HG03135 (cell line): ENCODE results near the gene CCDC70.

Experiments used
- ATAC-seq: cut with Tn5 transposase; IDR thresholded peaks from one replicate; pipeline ENCODE4 v1.9.1; 2021; ENCODE audit warnings: mild to moderate bottlenecking, moderate library complexity; ENCODE audit not compliant: unreplicated experiment

CCDC70 gene

DNA sequence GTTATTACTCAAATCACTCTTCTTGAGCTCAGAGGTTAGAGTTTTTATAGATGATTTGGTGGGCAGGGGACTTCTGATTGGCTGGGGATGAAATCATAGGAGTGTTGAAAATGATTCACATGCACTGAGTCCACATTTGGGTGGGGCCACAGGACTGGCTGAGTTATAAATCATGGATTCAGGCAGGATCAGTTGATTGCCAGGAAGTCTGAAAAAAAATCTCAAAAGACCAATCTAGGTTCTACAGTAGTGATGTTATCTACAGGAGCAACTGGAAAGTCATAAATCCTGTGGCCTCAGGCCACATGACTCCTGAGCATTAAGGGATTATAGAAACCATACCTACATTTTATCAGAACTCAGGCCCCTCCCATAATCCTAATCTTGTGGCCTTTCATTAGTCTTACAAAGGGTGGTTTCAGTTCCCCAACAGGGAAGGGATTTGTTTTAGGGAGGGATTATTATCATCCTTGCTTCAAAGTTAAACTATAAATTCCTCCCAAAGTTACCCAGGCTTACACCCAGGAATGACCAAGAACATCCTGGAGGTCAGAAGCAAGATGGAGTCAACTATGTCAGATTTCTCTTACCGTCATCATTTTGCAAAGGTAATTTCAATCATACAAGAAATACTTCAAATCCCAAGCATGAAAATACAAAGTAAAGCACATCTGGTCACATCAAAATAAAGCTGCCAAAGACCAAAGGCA, 5.6 kb upstream of the CCDC70 start:
- no peak for ATAC-seq

- ATAC-seq: no peak
Measured at GRCh38 chr13:51856998-51857397, 4.8 kb upstream of the CCDC70 start.

DNA sequence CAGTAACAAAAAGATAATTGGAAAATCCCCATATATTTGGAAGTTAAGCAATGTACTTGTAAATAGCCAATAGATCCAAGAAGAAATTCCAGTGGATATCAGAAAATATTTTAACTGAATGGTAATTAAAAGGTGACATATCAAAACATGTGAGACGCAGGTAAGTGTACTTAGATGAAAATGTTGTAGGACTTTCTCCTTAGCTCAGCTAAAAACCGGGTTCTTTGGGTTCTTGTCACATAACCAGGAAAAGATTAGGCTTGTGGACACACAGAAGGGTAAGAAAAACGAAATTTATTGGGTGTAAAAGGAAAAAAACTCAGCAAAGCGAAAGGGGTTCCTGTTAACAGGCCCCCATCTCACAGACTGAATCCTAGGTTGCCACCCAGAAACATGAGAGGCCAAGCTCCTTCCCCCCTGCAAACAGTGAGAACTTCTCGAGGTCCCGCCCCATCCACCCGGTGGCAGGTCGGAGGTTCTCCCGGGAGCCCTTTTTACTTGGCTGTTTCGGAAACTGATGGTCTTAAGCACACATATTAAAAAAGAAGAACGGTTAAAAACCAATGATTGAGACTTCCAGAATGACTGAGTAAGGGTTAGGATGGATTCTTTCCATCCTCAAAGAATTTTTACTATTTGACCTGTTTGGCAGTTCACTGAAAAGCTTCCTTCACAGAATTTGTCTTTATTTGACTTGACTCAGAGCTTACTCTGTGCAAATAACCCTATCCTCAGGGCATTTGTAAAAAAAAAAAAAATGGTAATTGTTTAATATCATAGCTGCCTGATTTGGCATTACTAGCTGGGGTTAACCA, 3.1 kb upstream of the CCDC70 start:
- no peak for ATAC-seq

GRCh38 chr13:51862957-51863356, 1.2 kb downstream of the CCDC70 start:
- no peak for ATAC-seq

- no peak for ATAC-seq
Measured at GRCh38 chr13:51865838-51866237, 4.1 kb downstream of the CCDC70 start.

DNA sequence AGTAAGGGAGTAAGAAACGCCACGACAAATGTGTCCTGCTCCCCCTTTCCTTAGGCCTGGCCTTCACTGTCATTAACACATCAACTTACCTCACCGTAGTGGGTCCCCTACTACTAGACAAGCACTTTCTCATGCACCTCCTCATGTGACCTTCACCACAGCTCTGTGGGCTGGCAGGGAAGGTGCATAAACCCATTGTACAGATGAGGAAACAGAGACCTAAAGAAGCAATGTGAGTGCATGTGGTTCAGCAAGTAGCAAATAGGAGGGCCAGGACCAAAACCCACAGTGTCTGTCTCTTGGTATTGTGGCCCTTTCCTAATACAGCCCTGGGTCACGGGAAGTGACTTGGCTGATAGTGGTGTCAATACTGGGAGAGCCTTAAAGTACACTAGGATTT, 5.3 kb downstream of the CCDC70 start:
- no peak for ATAC-seq

- ATAC-seq: no peak
Measured at GRCh38 chr13:51869916-51870315, 8.1 kb downstream of the CCDC70 start.

GRCh38 chr13:51870616-51871015, 8.8 kb downstream of the CCDC70 start:
- no peak for ATAC-seq

GRCh38 chr13:51873117-51873798, 11.5 kb downstream of the CCDC70 start:
- ATAC-seq: no peak

DNA sequence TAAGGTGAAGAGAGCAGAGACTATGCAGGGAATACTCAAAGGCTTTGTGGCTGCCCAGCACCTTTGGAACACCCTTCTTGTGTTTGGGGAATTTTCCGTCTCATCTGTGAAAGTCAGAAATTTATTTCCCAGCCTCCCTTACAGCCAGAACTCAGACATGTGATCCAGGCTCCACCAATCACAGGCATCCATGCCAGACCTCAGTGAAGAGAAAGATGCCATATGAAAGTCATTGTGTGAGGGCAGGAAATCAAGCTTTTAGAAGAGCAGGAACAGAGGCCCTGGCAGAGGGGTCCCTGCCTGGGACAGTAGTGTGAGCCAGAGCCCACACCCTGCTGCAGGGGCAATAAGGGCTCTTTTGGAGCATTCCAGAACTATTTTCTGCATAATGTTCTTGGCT, 12.1 kb downstream of the CCDC70 start:
- ATAC-seq: no peak

- no peak for ATAC-seq
Measured at GRCh38 chr13:51874651-51875050, 12.9 kb downstream of the CCDC70 start.

- no peak for ATAC-seq
Measured at GRCh38 chr13:51879133-51879532, 17.4 kb downstream of the CCDC70 start.

DNA sequence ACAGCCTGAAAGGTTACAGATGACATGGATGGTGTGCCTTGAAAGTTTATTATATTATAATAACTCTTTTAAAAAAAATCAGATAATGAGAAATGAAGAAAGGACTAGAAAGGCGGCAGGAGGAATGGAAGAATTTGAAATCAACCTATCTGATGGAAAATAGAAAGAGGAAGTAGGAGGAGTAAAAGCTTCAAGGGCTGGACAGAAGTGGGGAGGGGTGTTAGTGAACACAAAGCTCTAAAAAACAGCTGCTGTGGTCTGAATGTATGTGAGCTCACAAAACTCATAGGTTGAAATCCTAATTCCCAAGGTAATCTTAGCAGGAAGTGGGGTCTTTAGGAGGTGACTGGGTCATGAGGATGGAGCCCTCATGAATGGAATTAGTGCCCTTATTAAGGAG, 19.5 kb downstream of the CCDC70 start:
- ATAC-seq: no peak

DNA sequence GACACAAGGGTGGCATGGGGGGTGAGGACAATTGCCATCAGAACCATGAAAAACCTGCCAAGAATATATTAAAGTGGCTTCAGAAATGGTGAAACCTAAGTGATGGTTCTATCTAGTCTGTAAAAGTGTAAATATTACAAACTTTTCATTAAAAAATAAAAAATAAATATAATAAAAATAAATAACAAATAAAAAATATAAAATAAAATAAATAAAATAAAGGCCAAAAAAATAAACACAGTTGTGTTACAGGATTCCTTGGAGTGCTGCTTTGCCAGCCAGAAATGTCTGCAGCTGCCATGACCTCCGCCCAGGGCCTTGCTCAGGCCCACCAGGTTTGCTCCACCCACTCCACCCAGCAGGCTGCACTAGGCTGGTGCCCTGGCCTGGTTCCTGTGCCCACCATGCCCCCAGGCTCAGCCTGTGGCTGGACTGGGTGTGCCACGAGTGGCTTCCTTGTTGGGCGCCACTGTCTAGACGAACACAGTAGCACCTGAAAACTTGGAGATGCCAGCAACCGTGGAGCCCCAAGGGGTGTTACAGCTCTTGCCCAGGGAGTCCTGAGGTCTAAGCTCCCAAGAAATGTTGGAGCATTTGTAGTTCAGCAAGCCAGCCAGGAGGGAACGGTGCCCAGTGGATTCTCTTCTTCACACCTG, 20.9 kb downstream of the CCDC70 start:
- ATAC-seq: no peak

DNA sequence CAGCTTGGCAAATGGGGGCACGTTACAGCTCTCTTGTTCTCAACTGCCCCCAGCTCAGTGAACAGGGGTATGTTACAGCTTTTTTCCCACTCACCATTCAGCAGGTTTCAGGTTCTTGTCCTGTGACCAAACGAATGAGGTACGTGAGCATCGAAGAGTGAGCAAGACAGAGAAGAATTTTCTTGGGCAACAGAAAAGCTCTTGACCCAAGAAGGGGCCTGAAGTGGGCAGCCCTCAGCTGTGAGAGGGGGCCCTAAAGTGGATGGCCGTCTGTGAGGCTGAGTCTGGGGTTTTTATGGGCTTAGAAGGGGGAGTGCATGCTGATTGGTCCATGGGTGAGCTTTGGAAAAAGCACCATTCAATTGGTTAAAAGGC, 21.4 kb downstream of the CCDC70 start:
- no peak for ATAC-seq

DNA sequence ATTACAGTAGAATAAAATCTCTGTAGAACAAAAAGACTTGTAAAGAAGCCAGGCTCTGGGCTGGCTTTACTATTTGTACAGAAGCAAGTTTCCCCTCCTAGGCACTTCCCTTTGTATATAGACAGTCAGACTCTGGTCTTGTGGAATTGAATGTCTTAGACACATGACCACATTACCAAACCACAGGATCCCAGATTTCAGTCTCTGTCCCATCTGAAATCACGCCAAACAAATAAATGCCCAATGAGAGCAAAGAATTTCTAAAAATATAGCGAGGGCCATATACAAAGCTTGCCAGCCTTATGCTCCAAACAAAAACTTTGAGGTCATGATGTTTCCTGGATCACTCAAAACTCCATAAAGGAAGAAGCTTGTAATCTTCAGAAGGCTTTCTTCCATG, 23.9 kb downstream of the CCDC70 start:
- ATAC-seq: no peak

- ATAC-seq: no peak
Measured at GRCh38 chr13:51887468-51887867, 25.7 kb downstream of the CCDC70 start.

GRCh38 chr13:51892657-51893056, 30.9 kb downstream of the CCDC70 start:
- ATAC-seq: no peak

GRCh38 chr13:51894239-51894638, 32.5 kb downstream of the CCDC70 start:
- ATAC-seq: no peak

GRCh38 chr13:51895906-51896888, 34.4 kb downstream of the CCDC70 start:
- ATAC-seq: peak; percentile 80
